Tibial nerve (tissue), 4 donors: Measurements from ENCODE around the gene RPL29.

ENCODE experiments used
- CTCF ChIP-seq, 5 experiments: fragments of 200-600 bp in 3 of 5; fragments of 450-650 bp in 2 of 5; sonication (generic) in 3 of 5; IDR thresholded peaks; one replicate each; pipeline ENCODE4 v1.5.1; 2016 to 2019; ENCODE audit warnings: antibody characterized with exemption in 5 of 5, mild to moderate bottlenecking in 3 of 5, moderate library complexity in 2 of 5
- EP300 ChIP-seq, 2 donors: sonication (generic); formaldehyde crosslinking; IDR thresholded peaks; one replicate each; pipeline ENCODE4 v1.6.1; 2017; ENCODE audit warnings: antibody characterized with exemption in 2 of 2, mild to moderate bottlenecking in 1 of 2
- POLR2A ChIP-seq, 2 donors: fragments of 450-650 bp; IDR thresholded peaks; one replicate each; pipeline ENCODE4 v1.6.1; 2017; ENCODE audit warnings: antibody characterized with exemption in 2 of 2, mild to moderate bottlenecking in 2 of 2, moderate library complexity in 2 of 2

- no peak for TF ChIP-seq CTCF (IDR thresholded peaks at IDR 0.05)
- TF ChIP-seq EP300 (IDR thresholded peaks at IDR 0.05), result no peak
- no peak for TF ChIP-seq POLR2A (IDR thresholded peaks at IDR 0.05)
These were observed 49.6 kb downstream of the RPL29 start for GRCh38 chr3:51945926-51946705.
